ENCODE results near the gene ZNF275. TPM values are rescaled to one million over a fixed set of nuclear protein-coding genes. Genes with fewer than 3 reads are reported as not detected.

Gene ZNF275
- total and polyA plus RNA-seq, 12 donors, result 2.3 to 10.1 (median 7.2) TPM

DNA sequence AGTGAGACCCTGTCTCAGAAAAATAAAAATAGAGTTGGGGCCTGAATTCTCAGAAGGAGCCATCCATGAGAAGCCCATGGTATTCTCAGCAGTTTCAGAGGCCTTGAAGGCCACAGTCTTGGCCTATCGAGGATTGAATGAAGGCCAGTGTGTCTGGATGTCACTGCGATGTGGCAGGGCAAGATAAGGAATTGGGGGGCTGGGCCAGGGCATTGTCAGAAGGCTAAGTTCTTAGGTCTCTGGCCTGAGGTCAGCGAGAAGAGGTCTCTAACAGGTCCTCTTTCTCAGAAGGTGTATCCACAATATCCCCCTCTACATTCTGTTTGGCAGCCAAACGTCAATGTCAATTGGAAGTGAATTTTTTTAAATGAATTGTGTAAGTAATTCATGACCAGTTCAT is 5.7 kb downstream of the ZNF275 start:
- TF ChIP-seq, protein P1, sequence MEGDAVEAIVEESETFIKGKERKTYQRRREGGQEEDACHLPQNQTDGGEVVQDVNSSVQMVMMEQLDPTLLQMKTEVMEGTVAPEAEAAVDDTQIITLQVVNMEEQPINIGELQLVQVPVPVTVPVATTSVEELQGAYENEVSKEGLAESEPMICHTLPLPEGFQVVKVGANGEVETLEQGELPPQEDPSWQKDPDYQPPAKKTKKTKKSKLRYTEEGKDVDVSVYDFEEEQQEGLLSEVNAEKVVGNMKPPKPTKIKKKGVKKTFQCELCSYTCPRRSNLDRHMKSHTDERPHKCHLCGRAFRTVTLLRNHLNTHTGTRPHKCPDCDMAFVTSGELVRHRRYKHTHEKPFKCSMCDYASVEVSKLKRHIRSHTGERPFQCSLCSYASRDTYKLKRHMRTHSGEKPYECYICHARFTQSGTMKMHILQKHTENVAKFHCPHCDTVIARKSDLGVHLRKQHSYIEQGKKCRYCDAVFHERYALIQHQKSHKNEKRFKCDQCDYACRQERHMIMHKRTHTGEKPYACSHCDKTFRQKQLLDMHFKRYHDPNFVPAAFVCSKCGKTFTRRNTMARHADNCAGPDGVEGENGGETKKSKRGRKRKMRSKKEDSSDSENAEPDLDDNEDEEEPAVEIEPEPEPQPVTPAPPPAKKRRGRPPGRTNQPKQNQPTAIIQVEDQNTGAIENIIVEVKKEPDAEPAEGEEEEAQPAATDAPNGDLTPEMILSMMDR (IDR thresholded peaks at IDR 0.05), result no peak
- DNase-seq (no peak), ATAC-seq (no peak)
- Histone ChIP-seq H3K9me3 (peaks cover 0 to 6% (median 0%) of the 10 kb centered on the region in 11 donors), H3K36me3 (peaks cover 0 to 23% (median 0%) of the 10 kb centered on the region in 9 donors), H3K27me3 (no peaks in the 10 kb centered on the region), H3K4me3 (no peak overlapping the region), H3K4me1 (peaks cover 0 to 6% (median 0%) of the 10 kb centered on the region in 9 donors), H3K27ac (no peak overlapping the region)
- intact Hi-C loops (cut with DNase I), result no loop called here
- WGBS, 2 donors, result 88 to 91% methylated on average over 4 of the region's 4 CpGs

DNA sequence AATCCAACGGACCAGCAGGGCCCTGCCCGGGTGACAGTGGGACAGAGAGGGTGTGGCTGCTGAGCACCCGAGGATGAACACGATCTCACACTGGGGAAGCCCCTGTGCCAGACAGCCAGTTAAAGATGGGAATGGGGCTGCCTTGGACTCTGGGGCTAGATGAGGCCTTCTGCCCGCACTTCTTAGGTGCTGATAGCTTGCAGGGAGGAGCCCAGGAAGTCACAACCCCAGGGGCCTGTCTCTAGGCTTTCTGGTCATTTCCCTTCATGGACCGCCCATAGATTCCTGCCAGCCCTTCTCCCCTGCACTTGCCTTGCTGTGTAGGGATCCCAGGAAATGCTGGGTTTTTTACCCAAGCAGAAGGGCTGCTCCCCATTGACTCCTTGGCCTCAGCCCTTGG is 6.2 kb downstream of the ZNF275 start:
- Histone ChIP-seq H3K4me3 (no peak overlapping the region), H3K27ac (no peak overlapping the region), H3K9me3 (peaks cover 0 to 6% (median 0%) of the 10 kb centered on the region in 11 donors), H3K4me1 (peaks cover 0 to 5% (median 0%) of the 10 kb centered on the region in 9 donors), H3K27me3 (peaks cover 0 to under 1% (median 0%) of the 10 kb centered on the region in 7 donors), H3K36me3 (peaks cover 0 to 25% (median 0%) of the 10 kb centered on the region in 9 donors)
- 87 to 90% methylated on average over 6 of the region's 6 CpGs for WGBS, 2 donors
- intact Hi-C loops (cut with DNase I), result no loop called here
- no peak for DNase-seq
- TF ChIP-seq, protein P1 (IDR thresholded peaks at IDR 0.05), result no peak
- ATAC-seq, result no peak

DNA sequence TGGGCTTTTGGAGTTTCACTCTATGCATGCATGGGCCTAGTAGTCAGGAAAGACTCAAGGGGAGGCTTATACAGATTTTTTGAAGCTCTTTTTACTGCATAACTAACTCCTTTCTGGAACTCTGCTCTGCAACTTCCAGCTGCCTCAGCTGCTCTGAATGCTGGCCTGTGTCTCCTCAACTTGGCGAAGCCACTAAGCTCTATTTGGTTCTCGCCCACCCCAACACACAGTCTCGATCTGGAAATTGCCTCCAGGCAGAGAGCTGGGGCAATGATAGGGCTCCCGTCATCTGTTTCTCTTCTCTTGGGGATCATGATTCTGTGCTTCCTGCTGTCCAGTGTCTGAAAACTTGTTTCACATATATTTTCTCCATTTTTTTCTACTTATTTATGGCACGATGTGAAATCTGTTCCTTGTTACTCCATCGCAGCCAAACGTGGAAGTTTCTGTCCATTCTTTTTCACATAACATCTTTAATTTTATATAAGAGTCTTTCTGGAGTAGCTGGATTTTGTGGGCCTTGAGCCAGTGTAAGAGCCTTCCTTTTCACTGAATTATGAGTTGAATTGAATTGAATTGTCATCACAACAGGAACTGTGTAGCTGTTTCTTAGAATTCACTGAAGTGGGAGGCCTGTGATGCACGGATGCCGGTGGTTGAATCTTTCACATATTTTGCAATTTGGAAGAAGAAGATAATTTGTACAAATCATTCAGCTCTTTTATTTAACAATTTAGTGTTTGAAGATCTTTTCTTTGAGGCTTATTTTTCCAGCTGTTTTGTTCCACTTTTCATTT is 9.0 kb downstream of the ZNF275 start:
- ATAC-seq (no peak), DNase-seq (no peak)
- Histone ChIP-seq H3K27ac (no peak overlapping the region), H3K4me3 (no peak overlapping the region), H3K4me1 (peaks cover 0 to 5% (median 0%) of the 10 kb centered on the region in 9 donors), H3K9me3 (peaks cover 0 to 8% (median 0%) of the 10 kb centered on the region in 11 donors), H3K27me3 (peaks cover 0 to 4% (median 0%) of the 10 kb centered on the region in 7 donors), H3K36me3 (peaks cover 0 to 41% (median 0%) of the 10 kb centered on the region in 9 donors)
- intact Hi-C loops (cut with DNase I), result no loop called here
- TF ChIP-seq, protein P1 (IDR thresholded peaks at IDR 0.05), result no peak
- 65 to 78% methylated on average over 9 of the region's 9 CpGs for WGBS, 2 donors

DNA sequence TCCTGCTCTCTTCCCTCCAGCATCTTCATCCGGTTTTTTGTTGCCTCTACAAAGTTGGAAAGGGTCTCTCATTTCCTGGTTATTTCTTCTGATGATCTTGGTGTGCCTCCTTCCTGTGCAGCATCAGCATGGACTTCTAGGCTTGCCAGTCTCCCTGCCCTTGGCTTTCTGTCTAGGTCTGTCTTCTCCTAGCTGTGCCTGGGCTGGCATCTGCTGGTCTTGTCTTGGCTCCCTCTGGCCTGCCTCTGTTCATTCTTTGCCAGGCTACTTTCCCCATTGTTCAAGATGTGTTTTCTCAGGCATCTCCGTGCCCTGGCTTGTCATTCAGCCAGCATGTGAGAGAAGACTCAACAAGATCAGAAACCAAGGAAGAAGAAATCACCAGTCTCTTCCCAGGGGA is 9.7 kb downstream of the ZNF275 start:
- H3K27ac ChIP-seq, result no peak overlapping the region
- peaks cover 0 to 4% (median 0%) of the 10 kb centered on the region in 7 donors for H3K27me3 ChIP-seq
- TF ChIP-seq, protein P1 (IDR thresholded peaks at IDR 0.05), result no peak
- peaks cover 0 to 8% (median 0%) of the 10 kb centered on the region in 11 donors for H3K9me3 ChIP-seq
- 76 to 77% methylated on average over 2 of the region's 2 CpGs for WGBS, 2 donors
- peaks cover 0 to 49% (median 0%) of the 10 kb centered on the region in 9 donors for H3K36me3 ChIP-seq
- H3K4me1 ChIP-seq, result peaks cover 0 to 5% (median 0%) of the 10 kb centered on the region in 9 donors
- DNase-seq (no peak), ATAC-seq (no peak)
- intact Hi-C loops (cut with DNase I), result no loop called here
- no peak overlapping the region for H3K4me3 ChIP-seq
